ENCODE data around the gene CHST15. TPM values are rescaled to one million over a fixed set of nuclear protein-coding genes. Genes with fewer than 3 reads are reported as not detected.
A peak's percentile ranks its signal among the peaks of the same experiment; 100 is the strongest.
"Not testable (repeated sequence)": the region's sequence is repeated elsewhere in the genome, so short reads cannot be mapped to it uniquely, and the experiment has no call there.

CHST15 gene
- total and polyA plus RNA-seq, 8 donors = 4.8 to 17.3 (median 12.4) TPM

DNA sequence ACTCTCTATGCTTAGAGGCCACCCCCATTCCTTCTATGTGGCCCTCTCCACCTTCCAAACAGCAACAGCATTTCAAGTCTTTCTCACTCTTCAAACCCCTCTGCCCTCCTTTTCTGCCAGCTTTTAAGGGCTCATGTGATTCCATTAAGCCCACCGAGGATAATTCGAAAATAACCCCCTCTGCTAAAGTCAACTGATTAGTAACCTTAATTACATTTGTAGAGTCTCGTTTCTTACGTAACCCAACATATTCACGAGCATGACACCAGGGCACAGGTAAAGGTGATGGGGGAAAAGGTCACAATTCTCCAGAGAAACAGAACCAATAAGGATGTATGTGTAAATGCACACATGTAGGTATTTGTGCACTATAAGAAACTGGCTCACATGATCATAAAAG, 6.7 kb upstream of the CHST15 start:
- DNase-seq (no peak), FAIRE-seq (no peak), ATAC-seq (no peak)
- Histone ChIP-seq H3K9me3 (no peaks in the 10 kb centered on the region), H3K36me3 (no peaks in the 10 kb centered on the region), H3K4me3 (no peak overlapping the region), H3K27ac (no peak overlapping the region), H3K27me3 (no peaks in the 10 kb centered on the region), H3K4me1 (no peaks in the 10 kb centered on the region)
- intact Hi-C loops (cut with DNase I) = no loop called here
- TF ChIP-seq, protein P1, sequence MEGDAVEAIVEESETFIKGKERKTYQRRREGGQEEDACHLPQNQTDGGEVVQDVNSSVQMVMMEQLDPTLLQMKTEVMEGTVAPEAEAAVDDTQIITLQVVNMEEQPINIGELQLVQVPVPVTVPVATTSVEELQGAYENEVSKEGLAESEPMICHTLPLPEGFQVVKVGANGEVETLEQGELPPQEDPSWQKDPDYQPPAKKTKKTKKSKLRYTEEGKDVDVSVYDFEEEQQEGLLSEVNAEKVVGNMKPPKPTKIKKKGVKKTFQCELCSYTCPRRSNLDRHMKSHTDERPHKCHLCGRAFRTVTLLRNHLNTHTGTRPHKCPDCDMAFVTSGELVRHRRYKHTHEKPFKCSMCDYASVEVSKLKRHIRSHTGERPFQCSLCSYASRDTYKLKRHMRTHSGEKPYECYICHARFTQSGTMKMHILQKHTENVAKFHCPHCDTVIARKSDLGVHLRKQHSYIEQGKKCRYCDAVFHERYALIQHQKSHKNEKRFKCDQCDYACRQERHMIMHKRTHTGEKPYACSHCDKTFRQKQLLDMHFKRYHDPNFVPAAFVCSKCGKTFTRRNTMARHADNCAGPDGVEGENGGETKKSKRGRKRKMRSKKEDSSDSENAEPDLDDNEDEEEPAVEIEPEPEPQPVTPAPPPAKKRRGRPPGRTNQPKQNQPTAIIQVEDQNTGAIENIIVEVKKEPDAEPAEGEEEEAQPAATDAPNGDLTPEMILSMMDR (IDR thresholded peaks at IDR 0.05) = no peak
- WGBS, 2 donors = 77 to 87% methylated on average over 5 of the region's 5 CpGs

DNA sequence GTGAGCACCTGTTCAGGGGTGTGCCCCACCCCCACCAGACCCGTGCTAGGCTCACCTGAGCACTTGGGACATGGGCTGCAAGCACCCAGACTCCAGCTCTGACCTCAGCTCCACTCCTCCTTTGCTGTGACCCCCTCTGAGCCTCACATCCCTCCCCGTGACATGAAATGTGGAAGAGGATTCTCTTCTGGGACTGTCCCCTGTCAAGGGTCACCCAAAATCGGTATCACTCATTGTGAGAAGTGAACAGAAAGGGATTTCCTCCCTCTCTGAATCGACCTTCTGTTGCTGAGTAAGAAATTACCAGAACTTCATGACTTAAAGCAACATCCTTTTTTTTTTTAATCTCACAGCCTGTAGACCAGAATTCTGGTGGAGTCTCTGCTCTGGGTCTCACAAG, 6.2 kb upstream of the CHST15 start:
- WGBS, 2 donors = 63 to 66% methylated on average over 4 of the region's 4 CpGs
- Histone ChIP-seq H3K4me3 (no peak overlapping the region), H3K9me3 (no peaks in the 10 kb centered on the region), H3K4me1 (no peaks in the 10 kb centered on the region), H3K27me3 (no peaks in the 10 kb centered on the region), H3K36me3 (no peaks in the 10 kb centered on the region), H3K27ac (no peak overlapping the region)
- DNase-seq = no peak
- no peak for ATAC-seq
- FAIRE-seq = no peak
- intact Hi-C loops (cut with DNase I) = no loop called here
- TF ChIP-seq, protein P1 (IDR thresholded peaks at IDR 0.05) = no peak

DNA sequence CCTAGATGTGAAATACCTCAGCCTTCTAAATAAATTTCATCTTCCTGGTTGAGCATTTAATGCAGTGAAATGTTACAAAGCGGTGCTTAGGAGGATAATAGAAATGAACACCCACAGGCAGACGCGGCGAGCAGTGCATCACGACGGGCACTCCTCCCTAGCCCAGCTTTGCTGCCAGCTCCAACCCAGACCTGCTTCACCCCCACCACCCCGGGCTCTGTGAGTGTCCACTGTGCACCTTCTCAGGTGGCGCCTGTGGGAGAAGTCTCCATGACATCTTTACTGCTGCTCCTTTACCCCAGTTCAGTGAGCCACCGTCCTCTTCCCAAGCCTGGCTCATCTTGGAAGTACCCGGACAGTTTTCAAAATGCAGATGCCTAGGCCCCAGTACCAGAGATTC, 5.2 kb upstream of the CHST15 start:
- intact Hi-C loops (cut with DNase I) = no loop called here
- 69 to 80% methylated on average over 10 of the region's 10 CpGs for WGBS, 2 donors
- no peak for DNase-seq
- no peaks in the 10 kb centered on the region for H3K36me3 ChIP-seq
- H3K9me3 ChIP-seq = no peaks in the 10 kb centered on the region
- H3K27ac ChIP-seq = no peak overlapping the region
- no peak overlapping the region for H3K4me3 ChIP-seq
- TF ChIP-seq, protein P1 (IDR thresholded peaks at IDR 0.05) = no peak
- H3K27me3 ChIP-seq = no peaks in the 10 kb centered on the region
- FAIRE-seq = no peak
- no peaks in the 10 kb centered on the region for H3K4me1 ChIP-seq
- ATAC-seq = no peak

- ATAC-seq = no peak
- WGBS, 2 donors = 34 to 37% methylated on average over 10 of the region's 10 CpGs
- H3K27me3 ChIP-seq = no peaks in the 10 kb centered on the region
- H3K36me3 ChIP-seq = no peaks in the 10 kb centered on the region
- no peaks in the 10 kb centered on the region for H3K9me3 ChIP-seq
- no peak overlapping the region for H3K4me3 ChIP-seq
- H3K27ac ChIP-seq = no peak overlapping the region
- intact Hi-C loops (cut with DNase I) = no loop called here
- TF ChIP-seq, protein P1 (IDR thresholded peaks at IDR 0.05) = no peak
- FAIRE-seq = no peak
- no peaks in the 10 kb centered on the region for H3K4me1 ChIP-seq
- no peak for DNase-seq
These were observed 4.5 kb upstream of the CHST15 start for GRCh38 chr10:124097883-124098282.

- no peak overlapping the region for H3K4me3 ChIP-seq
- ATAC-seq = no peak
- no peaks in the 10 kb centered on the region for H3K9me3 ChIP-seq
- no peak overlapping the region for H3K27ac ChIP-seq
- TF ChIP-seq, protein P1 (IDR thresholded peaks at IDR 0.05) = no peak
- H3K27me3 ChIP-seq = no peaks in the 10 kb centered on the region
- no peak for FAIRE-seq
- H3K4me1 ChIP-seq = peaks cover 0 to 4% (median 0%) of the 10 kb centered on the region in 3 donors
- DNase-seq = no peak
- no peaks in the 10 kb centered on the region for H3K36me3 ChIP-seq
- 71 to 78% methylated on average over 2 of the region's 2 CpGs for WGBS, 2 donors
- intact Hi-C loops (cut with DNase I) = no loop called here
These were observed 3.1 kb upstream of the CHST15 start for GRCh38 chr10:124096494-124096893.

GRCh38 chr10:124095801-124096200, 2.4 kb upstream of the CHST15 start:
- H3K4me3 ChIP-seq; FAIRE-seq; DNase-seq; H3K27me3 ChIP-seq; H3K4me1 ChIP-seq; H3K36me3 ChIP-seq; intact Hi-C loops (cut with DNase I); ATAC-seq; H3K9me3 ChIP-seq: not testable (repeated sequence)
- WGBS, 2 donors = 66 to 74% methylated on average over 16 of the region's 16 CpGs
- H3K27ac ChIP-seq = peak overlapping the region in 1 of 4 donors; percentile 85
